Activated CD4-positive, alpha-beta T cell treated with anti-CD3 and anti-CD28 coated beads, Interleukin-2, Interleukin-4, amounts not matched to agents 100 ng/mL and 50 ng/mL, durations not matched to agents 16 hours and 8 hours (primary cell): ENCODE data around the gene CCNB2.

ENCODE experiments used
- DNase-seq: peaks from one replicate; pipeline ENCODE4 v3.0.0-alpha.2; 2020; ENCODE audit warnings: low spot score

Gene CCNB2

DNA sequence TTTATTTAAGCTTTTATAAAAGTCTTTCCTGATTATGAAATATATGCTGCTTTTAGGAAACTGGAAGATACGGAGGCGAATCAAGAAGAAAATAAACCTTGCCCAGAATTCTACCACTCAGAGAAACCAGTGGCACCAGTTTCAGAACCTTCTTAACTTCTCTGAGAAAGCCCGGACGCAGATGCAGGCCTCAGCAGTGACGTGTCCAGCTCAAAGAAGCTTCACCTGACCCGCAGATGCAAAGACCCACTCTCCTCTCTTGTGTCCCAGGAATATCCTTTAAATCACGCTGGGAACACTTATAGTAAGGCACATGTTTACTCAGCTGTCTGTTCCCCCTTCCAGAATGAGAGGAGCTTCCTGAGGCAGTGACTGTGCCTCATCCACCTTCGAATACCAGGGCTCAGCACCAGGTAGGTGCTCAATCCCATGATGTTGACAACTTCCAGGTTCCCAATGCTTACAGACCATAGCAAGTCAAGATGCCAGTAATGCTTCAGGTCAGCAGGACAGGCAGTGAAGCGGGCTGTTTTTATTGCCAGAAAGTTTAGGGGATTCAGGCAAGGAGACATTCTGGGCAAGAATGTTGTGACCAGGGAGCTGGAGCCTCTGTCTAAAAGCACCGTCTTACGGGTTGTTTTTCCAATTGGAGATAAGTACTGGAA is 61.8 kb downstream of the CCNB2 start:
- DNase-seq, result no peak

DNA sequence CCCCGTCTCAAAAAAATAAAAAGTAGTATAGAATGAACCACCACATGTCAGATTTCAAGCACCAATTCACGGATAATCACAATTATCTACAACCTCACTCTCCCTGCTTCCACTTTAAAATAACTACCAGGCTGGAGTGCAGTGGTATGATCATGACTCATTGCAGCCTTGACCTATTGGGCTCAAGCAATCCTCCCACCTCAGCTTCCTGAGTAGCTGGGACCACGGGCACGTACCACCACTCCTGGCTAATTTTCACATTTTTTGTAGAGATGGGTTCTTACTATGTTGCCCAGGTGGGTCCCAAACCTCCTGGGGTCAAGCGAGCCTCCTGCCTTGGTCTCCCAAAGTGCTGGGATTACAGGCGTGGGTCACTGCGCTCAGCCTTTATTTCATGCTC is 63.6 kb downstream of the CCNB2 start:
- no peak for DNase-seq

DNA sequence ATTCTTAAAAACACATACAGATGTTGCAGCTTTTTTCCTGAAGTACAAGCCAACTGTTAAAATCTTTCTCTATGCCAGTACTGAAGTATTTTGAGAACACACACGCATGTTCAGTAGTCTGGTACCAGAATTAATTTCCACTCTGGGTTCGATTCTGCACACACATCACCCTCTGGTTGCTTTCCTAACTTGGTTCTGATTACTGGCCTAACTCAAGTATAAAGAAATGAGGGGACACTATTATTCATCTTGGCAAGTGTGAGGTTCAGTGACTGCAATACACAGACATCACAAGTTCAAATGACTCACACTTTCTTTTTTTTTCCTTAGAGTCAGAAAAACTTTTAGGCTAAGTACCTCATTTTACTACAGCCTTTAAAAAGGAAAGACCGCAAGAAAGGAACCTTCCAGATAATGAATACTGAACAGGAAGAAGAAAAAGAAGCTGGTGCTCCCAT is 64.3 kb downstream of the CCNB2 start:
- no peak for DNase-seq

DNA sequence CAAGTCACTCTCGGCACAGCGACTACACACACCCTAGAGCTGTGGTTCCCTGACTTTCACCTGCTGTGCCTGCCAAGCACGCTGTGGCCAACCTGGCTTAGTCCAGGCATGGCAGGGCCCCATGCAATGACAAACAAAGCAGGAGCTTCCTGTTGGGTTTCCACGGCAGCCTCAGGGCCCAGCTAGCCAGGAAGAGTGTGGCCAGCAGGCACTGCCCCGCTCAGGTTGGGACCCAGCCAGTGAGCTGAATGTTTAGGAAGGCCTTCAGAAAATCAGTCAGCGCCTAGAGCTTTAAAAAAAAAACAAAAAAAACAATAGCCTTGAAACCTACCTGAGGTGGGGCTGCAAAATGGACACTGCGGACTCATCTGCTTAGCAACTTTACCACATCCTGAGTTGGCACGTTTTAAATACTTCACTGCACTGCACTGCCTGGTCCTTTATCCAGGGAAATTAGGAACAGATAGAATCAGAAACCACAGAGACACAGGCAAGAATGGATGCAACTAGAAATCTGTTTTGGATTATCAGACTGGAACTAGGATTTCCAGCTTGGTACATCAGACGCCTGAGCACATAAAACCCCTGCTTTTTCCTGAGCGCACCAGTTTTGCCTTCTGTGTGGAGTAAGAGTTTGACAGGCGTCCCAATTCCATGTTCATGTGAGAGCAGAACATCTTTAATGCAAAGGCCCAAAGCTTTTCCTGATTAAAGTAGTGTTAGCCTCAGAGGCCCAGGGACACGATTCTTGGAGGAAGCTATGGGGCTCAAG is 65.5 kb downstream of the CCNB2 start:
- no peak for DNase-seq

DNA sequence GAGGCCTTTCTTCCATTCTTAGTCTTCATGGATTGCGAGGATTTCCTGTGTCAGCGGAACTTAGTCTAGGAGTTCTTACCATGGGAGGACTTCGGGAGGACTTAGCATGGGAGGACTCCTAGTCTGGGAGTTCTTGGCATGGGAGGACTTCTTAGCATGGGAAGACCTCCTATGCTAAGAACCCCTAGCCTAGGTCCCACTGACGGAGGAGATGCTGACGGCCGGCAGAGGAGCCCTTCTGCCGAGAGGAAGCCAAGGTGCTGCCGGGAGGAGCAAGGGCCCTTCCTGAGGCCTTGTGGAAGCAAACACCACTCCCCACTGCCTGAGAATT is 66.1 kb downstream of the CCNB2 start:
- DNase-seq, result no peak

DNA sequence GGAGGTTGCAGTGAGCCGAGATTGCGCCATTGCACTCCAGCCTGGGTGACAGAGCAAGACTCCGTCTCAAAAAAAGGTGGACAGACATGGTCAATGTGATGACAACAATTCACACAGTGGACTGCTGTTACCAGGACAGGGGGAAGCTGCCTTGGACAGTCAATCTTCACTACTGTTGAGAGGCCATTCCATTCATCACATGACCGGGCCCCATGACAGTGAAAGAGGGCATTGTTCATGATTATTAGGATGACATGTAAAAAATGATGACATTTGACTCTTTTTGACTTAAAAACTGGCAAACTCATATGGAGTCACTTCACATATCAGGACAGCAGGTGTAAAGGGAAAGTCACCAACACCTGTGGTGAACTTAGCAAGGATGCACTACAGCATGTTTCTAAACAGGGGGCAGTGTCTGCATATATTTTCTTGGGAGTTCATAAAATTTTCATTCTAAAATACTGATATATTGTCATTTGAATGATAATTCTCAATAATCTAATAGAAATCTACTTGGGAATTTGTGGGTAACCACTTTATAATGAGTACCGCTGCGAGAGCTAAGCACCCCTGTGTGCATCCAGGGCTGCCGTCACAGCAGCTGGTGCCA is 67.4 kb downstream of the CCNB2 start:
- DNase-seq, result no peak

DNA sequence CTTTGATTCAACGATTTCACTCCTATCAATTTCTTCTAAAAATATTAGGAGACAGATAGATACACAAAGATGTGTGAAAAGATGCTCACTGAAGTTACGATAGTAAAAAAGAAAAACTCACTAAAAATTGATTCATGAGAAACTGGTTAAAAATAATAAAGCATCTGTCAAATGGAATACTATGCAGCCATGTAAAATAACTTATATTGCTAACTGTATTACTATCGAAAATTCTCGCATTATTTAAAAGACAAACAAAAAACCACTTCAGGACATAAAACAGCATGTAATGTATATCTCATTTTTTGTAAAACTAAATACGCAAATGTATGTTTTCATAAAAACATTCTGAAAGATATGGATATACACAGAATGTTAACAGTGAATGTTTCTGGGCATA is 68.2 kb downstream of the CCNB2 start:
- DNase-seq, result no peak

DNA sequence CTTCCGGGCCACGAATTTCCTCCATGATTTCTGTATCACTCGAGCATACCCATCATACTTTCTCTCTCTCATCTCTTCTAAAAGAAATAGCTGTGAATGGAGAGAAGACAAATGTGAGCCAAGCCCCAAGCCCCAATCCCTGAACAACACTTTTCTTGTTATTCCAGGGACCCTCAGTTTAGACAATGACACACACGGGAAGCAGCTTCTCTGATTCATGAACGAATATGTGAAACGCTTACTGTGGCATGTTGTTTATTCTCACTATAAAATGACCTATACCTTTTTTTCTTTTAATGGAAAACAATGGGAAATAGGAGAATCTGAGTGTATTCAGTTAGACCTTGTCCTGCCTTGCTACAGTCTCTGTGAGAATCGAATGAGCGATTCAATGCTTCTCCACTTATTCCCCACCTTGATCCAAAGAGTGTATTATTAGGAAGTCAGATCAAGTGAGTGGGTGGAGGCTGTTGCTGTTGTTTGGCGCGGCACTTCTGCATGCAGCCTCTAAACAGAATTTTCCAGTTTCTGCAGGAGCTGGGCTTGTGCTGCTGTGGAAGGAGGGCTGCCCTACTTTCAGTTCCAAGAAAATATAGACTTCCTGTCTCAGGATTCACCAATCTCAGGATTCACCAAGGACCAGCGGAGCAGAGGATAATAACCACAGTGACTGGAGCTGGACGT is 69.3 kb downstream of the CCNB2 start:
- DNase-seq, result no peak
